Cardiac muscle cell (in vitro differentiated cells and primary cell): ENCODE data around the gene FBXO3. TPM values are rescaled to one million over a fixed set of nuclear protein-coding genes. Genes with fewer than 3 reads are reported as not detected.
A peak's percentile ranks its signal among the peaks of the same experiment; 100 is the strongest.
"Not testable (repeated sequence)": the region's sequence is repeated elsewhere in the genome, so short reads cannot be mapped to it uniquely, and the experiment has no call there.

Experiments used
- DNase-seq, 2 donors: peaks; one replicate each; pipeline versions ENCODE4 v3.0.0 to v3.0.0-alpha.2; 2010 to 2017; ENCODE audit warnings: low read depth in 1 of 2, low spot score in 1 of 2
- H3K27ac ChIP-seq: fragments of 200-600 bp; sonication (generic); 2 replicates; pipeline ENCODE4 v1.5.1; 2016
- H3K27me3 ChIP-seq: fragments of 200-600 bp; sonication (generic); 2 replicates; pipeline ENCODE4 v1.6.0; 2016; ENCODE audit warnings: control low read depth
- H3K36me3 ChIP-seq: fragments of 200-600 bp; sonication (generic); 2 replicates; pipeline ENCODE4 v1.5.1; 2016; ENCODE audit warnings: control low read depth
- H3K4me1 ChIP-seq: fragments of 200-600 bp; sonication (generic); 2 replicates; pipeline ENCODE4 v1.8.1; 2017; ENCODE audit warnings: low read depth, mild to moderate bottlenecking, mixed run types
- H3K4me3 ChIP-seq: fragments of 200-600 bp; sonication (generic); 2 replicates; pipeline ENCODE4 v1.5.1; 2016; ENCODE audit warnings: mild to moderate bottlenecking
- H3K9me3 ChIP-seq: fragments of 200-600 bp; sonication (generic); 2 replicates; pipeline ENCODE4 v1.5.1; 2017; ENCODE audit warnings: low read depth, mild to moderate bottlenecking, control low read depth
- polyA plus RNA-seq: library from polyadenylated mRNA; unstranded; fragments of >200 nt; fragmentation: Nextera tagmentation; extraction: Ambion mirVana; gene quantifications from 2 replicates; pipeline ENCODE4 v1.2.1, GENCODE V29; 2016
- total RNA-seq: library from RNA; depleted of rRNA; stranded (reverse); fragments of >200 nt; gene quantifications from 2 replicates; pipeline ENCODE4 v1.2.3, GENCODE V29; 2016
- TF ChIP-seq, protein P1 (sequence below): IDR thresholded peaks from 2 replicates; pipeline ENCODE4 v1.5.1; 2012; ENCODE audit warnings: low read depth, mild to moderate bottlenecking, low read length

The FBXO3 gene
- total and polyA plus RNA-seq, 2 experiments from 2014 or later = 34.4 to 36.1 TPM

GRCh38 chr11:33733980-33734379 is 40.3 kb downstream of the FBXO3 start:
- Histone ChIP-seq H3K27ac (no peak overlapping the region), H3K9me3 (no peaks in the 10 kb centered on the region), H3K4me3 (no peak overlapping the region), H3K4me1 (peaks cover 20% of the 10 kb centered on the region), H3K27me3 (no peaks in the 10 kb centered on the region), H3K36me3 (no peaks in the 10 kb centered on the region)
- no peak for DNase-seq
- TF ChIP-seq, protein P1, sequence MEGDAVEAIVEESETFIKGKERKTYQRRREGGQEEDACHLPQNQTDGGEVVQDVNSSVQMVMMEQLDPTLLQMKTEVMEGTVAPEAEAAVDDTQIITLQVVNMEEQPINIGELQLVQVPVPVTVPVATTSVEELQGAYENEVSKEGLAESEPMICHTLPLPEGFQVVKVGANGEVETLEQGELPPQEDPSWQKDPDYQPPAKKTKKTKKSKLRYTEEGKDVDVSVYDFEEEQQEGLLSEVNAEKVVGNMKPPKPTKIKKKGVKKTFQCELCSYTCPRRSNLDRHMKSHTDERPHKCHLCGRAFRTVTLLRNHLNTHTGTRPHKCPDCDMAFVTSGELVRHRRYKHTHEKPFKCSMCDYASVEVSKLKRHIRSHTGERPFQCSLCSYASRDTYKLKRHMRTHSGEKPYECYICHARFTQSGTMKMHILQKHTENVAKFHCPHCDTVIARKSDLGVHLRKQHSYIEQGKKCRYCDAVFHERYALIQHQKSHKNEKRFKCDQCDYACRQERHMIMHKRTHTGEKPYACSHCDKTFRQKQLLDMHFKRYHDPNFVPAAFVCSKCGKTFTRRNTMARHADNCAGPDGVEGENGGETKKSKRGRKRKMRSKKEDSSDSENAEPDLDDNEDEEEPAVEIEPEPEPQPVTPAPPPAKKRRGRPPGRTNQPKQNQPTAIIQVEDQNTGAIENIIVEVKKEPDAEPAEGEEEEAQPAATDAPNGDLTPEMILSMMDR = no peak

DNA sequence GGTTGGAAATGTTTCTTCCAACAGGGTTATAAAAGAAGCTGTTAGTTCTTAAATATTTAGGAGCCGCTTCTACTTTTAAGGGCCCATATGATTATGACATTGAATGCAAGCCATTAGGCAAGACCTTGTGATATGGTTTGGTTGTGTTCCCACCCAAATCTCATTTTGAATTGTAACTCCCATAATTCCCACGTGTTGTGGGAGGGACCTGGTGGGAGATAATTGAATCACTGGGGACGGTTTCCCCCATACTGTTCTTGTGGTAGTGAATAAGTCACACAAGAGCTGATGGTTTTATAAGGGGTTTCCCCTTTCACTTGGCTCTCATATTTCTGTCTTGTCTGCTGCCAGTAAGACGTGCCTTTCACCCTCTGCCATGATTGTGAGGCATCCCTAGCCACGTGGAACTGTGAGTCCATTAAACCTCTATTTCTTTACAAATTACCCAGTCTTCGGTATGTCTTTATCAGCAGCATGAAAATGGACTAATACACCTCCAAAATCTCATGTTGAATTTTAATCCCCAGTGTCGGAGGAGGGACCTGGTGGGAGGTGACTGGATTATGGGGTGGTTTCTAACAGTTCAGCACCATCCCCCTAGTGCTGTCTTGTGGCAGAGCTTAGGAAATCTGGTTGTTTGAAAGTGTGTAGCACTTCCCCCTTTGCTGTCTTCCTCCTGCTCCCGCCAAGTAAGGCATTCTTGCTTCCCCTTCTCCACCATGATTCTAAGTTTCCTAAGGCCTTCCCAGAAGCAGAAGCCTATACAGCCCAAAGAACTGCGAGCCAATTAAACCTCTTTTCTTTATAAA is 42.4 kb downstream of the FBXO3 start:
- Histone ChIP-seq H3K9me3 (no peaks in the 10 kb centered on the region), H3K27me3 (no peaks in the 10 kb centered on the region), H3K4me1 (peaks cover 14% of the 10 kb centered on the region), H3K27ac (no peak overlapping the region), H3K4me3 (no peak overlapping the region), H3K36me3 (no peaks in the 10 kb centered on the region)
- TF ChIP-seq, protein P1 = no peak
- peak in 1 of 2 donors; percentile 38 for DNase-seq

GRCh38 chr11:33730716-33731115 is 43.6 kb downstream of the FBXO3 start:
- Histone ChIP-seq H3K27me3 (no peaks in the 10 kb centered on the region), H3K4me3 (no peak overlapping the region), H3K9me3 (no peaks in the 10 kb centered on the region), H3K36me3 (no peaks in the 10 kb centered on the region), H3K4me1 (peaks cover 8% of the 10 kb centered on the region), H3K27ac (no peak overlapping the region)
- no peak for DNase-seq
- TF ChIP-seq, protein P1 = no peak

DNA sequence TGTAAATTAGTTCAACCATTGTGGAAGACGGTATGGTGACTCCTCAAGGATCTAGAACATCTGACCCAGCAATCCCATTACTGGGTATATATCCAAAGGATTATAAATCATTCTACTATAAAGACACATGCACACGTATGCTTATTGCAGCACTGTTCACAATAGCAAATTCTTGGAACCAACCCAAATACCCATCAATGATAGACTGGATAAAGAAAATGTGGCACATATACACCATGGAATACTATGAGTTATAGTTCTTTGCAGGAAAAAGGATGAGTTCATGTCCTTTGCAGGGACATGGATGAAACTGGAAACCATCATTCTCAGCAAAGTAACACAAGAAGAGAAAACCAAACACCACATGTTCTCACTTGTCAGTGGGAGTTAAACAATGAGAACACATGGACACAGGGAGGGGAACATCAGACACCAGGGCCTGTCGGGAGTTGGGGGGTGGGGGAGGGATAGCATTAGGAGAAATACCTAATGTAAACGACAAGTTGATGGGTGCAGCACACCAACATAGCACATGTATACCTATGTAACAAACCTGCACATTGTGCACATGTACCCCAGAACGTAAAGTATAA is 45.2 kb downstream of the FBXO3 start:
- not testable (repeated sequence) for H3K27me3 ChIP-seq, H3K9me3 ChIP-seq, H3K36me3 ChIP-seq, H3K4me1 ChIP-seq, H3K27ac ChIP-seq, DNase-seq, H3K4me3 ChIP-seq

DNA sequence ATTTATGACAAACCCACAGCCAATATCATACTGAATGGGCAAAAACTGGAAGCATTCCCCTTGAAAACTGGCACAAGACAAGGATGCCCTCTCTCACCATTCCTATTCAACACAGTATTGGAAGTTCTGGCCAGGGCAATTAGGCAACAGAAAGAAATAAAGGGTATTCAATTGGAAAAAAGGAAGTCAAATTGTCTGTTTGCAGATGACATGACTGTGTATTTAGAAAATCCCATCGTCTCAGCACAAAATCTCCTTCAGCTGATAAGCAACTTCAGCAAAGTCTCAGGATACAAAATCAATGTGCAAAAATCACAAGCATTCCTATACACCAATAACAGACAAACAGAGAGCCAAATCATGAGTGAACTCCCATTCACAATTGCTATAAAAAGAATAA is 46.8 kb downstream of the FBXO3 start:
- H3K4me1 ChIP-seq = peaks cover 15% of the 10 kb centered on the region
- H3K27ac ChIP-seq, H3K9me3 ChIP-seq, DNase-seq, H3K4me3 ChIP-seq, H3K27me3 ChIP-seq, H3K36me3 ChIP-seq: not testable (repeated sequence)

DNA sequence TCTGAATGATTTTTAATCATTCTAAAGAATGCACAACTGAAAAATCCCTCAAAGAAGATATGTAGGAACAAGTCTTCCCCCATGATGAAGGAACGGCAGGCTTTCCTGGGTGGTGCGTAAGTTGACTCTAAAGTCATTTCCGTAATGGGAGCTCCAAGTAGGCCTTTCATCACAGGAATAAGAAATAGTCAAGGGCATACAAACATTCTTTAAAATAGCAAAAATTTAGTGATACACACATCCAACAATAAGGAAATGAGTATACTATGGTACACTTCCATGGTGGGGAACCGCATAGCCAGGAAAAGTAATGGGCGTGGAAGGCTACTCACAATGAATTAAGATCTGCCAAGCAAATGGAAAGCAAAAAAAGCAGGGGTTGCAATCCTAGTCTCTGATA is 48.8 kb downstream of the FBXO3 start:
- H3K27me3 ChIP-seq = no peaks in the 10 kb centered on the region
- peaks cover 15% of the 10 kb centered on the region for H3K4me1 ChIP-seq
- H3K9me3 ChIP-seq = no peaks in the 10 kb centered on the region
- H3K36me3 ChIP-seq = peaks cover 5% of the 10 kb centered on the region
- no peak overlapping the region for H3K4me3 ChIP-seq
- TF ChIP-seq, protein P1 = no peak
- no peak overlapping the region for H3K27ac ChIP-seq
- no peak for DNase-seq
